ENCODE measurements around the gene PARPBP. TPM values are rescaled to one million over a fixed set of nuclear protein-coding genes. Genes with fewer than 3 reads are reported as not detected.

Gene PARPBP
- total and polyA plus RNA-seq, 2 of the 8 experiments (the other 6 are each of a cell fraction or from before 2014, with no cell fraction given), result 10.9 to 38.1 TPM

GRCh38 chr12:102174761-102175160 is 54.8 kb downstream of the PARPBP start:
- Histone ChIP-seq H2BK15ac (ENCODE audit: low read length) (no peak overlapping the region), H4K91ac (replicated peaks; ENCODE audit: insufficient read length, low read length) (no peak overlapping the region), H3K9ac (replicated peaks in 1 of 4; ENCODE audit: extremely low read depth in 1 of 4, low read depth in 3 of 4, low read length in 3 of 4) (no peak overlapping the region), H3K79me1 (ENCODE audit: low read depth, low read length) (no peaks in the 10 kb centered on the region), H2AK5ac (ENCODE audit: low read depth, low read length) (no peak overlapping the region), H3K18ac (ENCODE audit: extremely low read depth, low read length) (no peak overlapping the region), H3K23ac (ENCODE audit: insufficient read length) (no peak overlapping the region), H2BK120ac (replicated peaks; ENCODE audit: low read depth, low read length) (no peak overlapping the region), H3K4me2 (ENCODE audit: insufficient read depth in 1 of 2, low read depth in 2 of 2, low read length in 2 of 2) (no peak overlapping the region), H2BK20ac (ENCODE audit: low read length) (no peak overlapping the region), H3K4ac (replicated peaks; ENCODE audit: insufficient read length, low read depth, low read length) (no peak overlapping the region), H3K36me3 (ENCODE audit: control insufficient read depth in 2 of 4, insufficient read depth in 4 of 4, low read length in 3 of 4) (no peaks in the 10 kb centered on the region; a peak in 1 of 8 replicates), H3K23me2 (ENCODE audit: low read depth, low read length) (no peaks in the 10 kb centered on the region), H4K5ac (ENCODE audit: insufficient read length, low read depth, low read length) (no peak overlapping the region), H3K79me2 (ENCODE audit: control insufficient read depth in 1 of 2, insufficient read depth in 2 of 2, low read length in 2 of 2) (no peaks in the 10 kb centered on the region), H4K8ac (ENCODE audit: extremely low read depth, insufficient read depth, low read length) (no peak overlapping the region), H3K9me3 (ENCODE audit: insufficient read depth in 2 of 2, low read depth in 1 of 2, low read length in 1 of 2) (no peaks in the 10 kb centered on the region), H2AFZ (ENCODE audit: low read length) (no peak overlapping the region), H2BK5ac (ENCODE audit: low read depth, low read length) (no peak overlapping the region), H3K27ac (ENCODE audit: low read depth, low read length) (no peak overlapping the region), H4K20me1 (replicated peaks in 1 of 2; ENCODE audit: control insufficient read depth in 1 of 2, insufficient read depth in 2 of 2, low read length in 2 of 2) (peaks cover 0 to 3% of the 10 kb centered on the region in 2 experiments), H3K4me1 (replicated peaks in 1 of 4; ENCODE audit: control insufficient read depth in 3 of 4, insufficient read depth in 4 of 4, low read length in 3 of 4) (no peaks in the 10 kb centered on the region), H3K56ac (replicated peaks; ENCODE audit: insufficient read length, low read depth, low read length) (no peak overlapping the region), H3K27me3 (replicated peaks in 1 of 4; ENCODE audit: control insufficient read depth in 3 of 4, extremely low read depth in 1 of 4, insufficient read depth in 3 of 4, low read length in 3 of 4) (no peaks in the 10 kb centered on the region), H3K4me3 (ENCODE audit: extremely low read depth in 1 of 4, insufficient read depth in 2 of 4, low read depth in 3 of 4, low read length in 4 of 4) (no peak overlapping the region), H2BK12ac (ENCODE audit: low read depth, low read length) (no peak overlapping the region), H3K14ac (ENCODE audit: insufficient read length) (no peak overlapping the region)
- DNase-seq (ENCODE audit: low read depth in 1 of 2, low spot score in 2 of 2) (no peak), FAIRE-seq (no peak)
- ChIA-PET CTCF (ENCODE audit: partially characterized antibody) (no interaction called here), POLR2A (ENCODE audit: partially characterized antibody) (no interaction called here)
- WGBS, 2 experiments (ENCODE audit: extremely low coverage in 1 of 2, insufficient coverage in 1 of 2, insufficient read length in 1 of 2, insufficient replicate concordance in 2 of 2, low coverage in 1 of 2, low lambda C conversion rate in 2 of 2, missing lambda C conversion rate in 1 of 2), result 88% methylated on average over 2 of the region's 2 CpGs; no CpG with 5 or more reads in 1 of the 2 experiments
- TF ChIP-seq HDAC2 (IDR thresholded peaks at IDR 0.05; ENCODE audit: borderline replicate concordance in 1 of 2, low read depth in 2 of 2, low read length in 2 of 2), result no peak
- no peak for TF ChIP-seq TBP (IDR thresholded peaks at IDR 0.05; ENCODE audit: low read depth, low read length)
- TF ChIP-seq MAFK (IDR thresholded peaks at IDR 0.05; ENCODE audit: low read depth, low read length), result no peak
- TF ChIP-seq YY1 (IDR thresholded peaks at IDR 0.05; ENCODE audit: low read depth, low read length), result no peak
- no peak for TF ChIP-seq POLR2A (IDR thresholded peaks at IDR 0.05; ENCODE audit: control extremely low read depth in 1 of 2, low read depth in 2 of 2, low read length in 2 of 2)
- TF ChIP-seq ASH2L (IDR thresholded peaks at IDR 0.05; ENCODE audit: low read length), result no peak
